ENCODE data around the gene PRRC2A. TPM values are rescaled to one million over a fixed set of nuclear protein-coding genes. Genes with fewer than 3 reads are reported as not detected.

PRRC2A gene
- total and polyA plus RNA-seq, 2 experiments from 2014 or later = 42.5 to 46.0 TPM

- TF ChIP-seq EZH2 (IDR thresholded peaks at IDR 0.05; ENCODE audit: insufficient read depth, poor library complexity, severe bottlenecking) = no peak
- no peak for TF ChIP-seq EZH2phosphoT487 (IDR thresholded peaks at IDR 0.05; ENCODE audit: insufficient read depth, low read depth)
- peak overlapping the region; percentile 76 for H3K27ac ChIP-seq
- peak overlapping the region; percentile 97 for H3K4me2 ChIP-seq (ENCODE audit: unreplicated experiment)
- H3K9ac ChIP-seq = peak overlapping the region; percentile 88
- peak overlapping the region; percentile 80 for H2AFZ ChIP-seq
- in situ Hi-C loops (cut with MboI) = no loop called here
- no peaks in the 10 kb centered on the region for H3K9me2 ChIP-seq (ENCODE audit: insufficient read depth)
- peak overlapping the region; percentile 91 for H3K4me3 ChIP-seq
- DNase-seq = no peak
- H4K20me1 ChIP-seq (ENCODE audit: insufficient read depth) = no peaks in the 10 kb centered on the region
- WGBS, 2 experiments (ENCODE audit: low coverage in 1 of 2, low lambda C conversion rate in 2 of 2, missing lambda C conversion rate in 2 of 2) = 84 to 89% methylated on average over 12 of the region's 12 CpGs
- peaks cover 33% of the 10 kb centered on the region for H3F3A ChIP-seq (ENCODE audit: insufficient read depth)
- no peaks in the 10 kb centered on the region for H3K27me3 ChIP-seq (replicated peaks; ENCODE audit: insufficient read depth)
- no peaks in the 10 kb centered on the region for H3K36me3 ChIP-seq (ENCODE audit: low read depth)
- no peaks in the 10 kb centered on the region for H3K9me3 ChIP-seq (ENCODE audit: low read depth)
- peaks cover 82% of the 10 kb centered on the region for H3K79me2 ChIP-seq (ENCODE audit: insufficient read depth)
- peaks cover 24% of the 10 kb centered on the region for H3K4me1 ChIP-seq (ENCODE audit: insufficient read depth)
These were observed 41.0 kb downstream of the PRRC2A start for GRCh38 chr6:31661262-31662123.

DNA sequence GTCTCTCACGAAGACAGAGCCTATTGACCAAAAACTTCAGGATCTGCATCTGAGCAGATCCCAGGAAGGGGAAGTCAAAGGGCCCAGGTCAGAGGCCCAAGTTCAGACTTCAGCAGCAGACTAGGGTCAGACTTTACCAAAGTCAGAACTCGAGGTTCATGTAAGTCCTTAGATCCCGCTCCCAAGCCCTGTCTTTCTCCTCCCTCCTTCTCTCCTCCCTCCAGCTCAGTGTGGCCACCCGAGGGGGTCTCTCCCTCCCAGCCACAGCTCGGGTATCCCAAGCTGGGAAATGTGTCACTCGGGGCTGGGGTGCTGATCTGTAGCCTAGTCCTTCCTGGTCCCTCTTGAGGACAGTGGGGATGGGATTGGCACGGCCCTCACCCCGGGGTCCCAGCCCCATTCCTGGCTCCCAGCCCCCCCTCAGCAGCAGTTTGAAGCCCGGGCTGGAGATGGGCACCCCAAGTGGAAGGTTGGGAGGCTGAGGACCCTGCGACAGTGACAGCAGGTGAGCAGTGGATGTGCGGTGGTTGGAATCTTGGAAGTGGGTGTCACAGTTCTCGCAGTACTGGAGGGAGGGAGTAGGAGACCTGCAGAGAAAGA lies 41.7 kb downstream of the PRRC2A start:
- Histone ChIP-seq H3K4me1 (ENCODE audit: insufficient read depth) (peaks cover 29% of the 10 kb centered on the region), H3K4me3 (no peak overlapping the region), H3K9me2 (ENCODE audit: insufficient read depth) (no peaks in the 10 kb centered on the region), H3F3A (ENCODE audit: insufficient read depth) (peaks cover 38% of the 10 kb centered on the region), H2AFZ (no peak overlapping the region), H3K4me2 (ENCODE audit: unreplicated experiment) (no peak overlapping the region), H3K27me3 (replicated peaks; ENCODE audit: insufficient read depth) (no peaks in the 10 kb centered on the region), H3K9ac (no peak overlapping the region), H3K9me3 (ENCODE audit: low read depth) (no peaks in the 10 kb centered on the region), H3K27ac (no peak overlapping the region), H3K79me2 (ENCODE audit: insufficient read depth) (peaks cover 82% of the 10 kb centered on the region), H3K36me3 (ENCODE audit: low read depth) (peaks cover 1% of the 10 kb centered on the region; the same call in 1 of the 2 replicates), H4K20me1 (ENCODE audit: insufficient read depth) (no peaks in the 10 kb centered on the region)
- WGBS, 2 experiments (ENCODE audit: low coverage in 1 of 2, low lambda C conversion rate in 2 of 2, missing lambda C conversion rate in 2 of 2) = 75 to 76% methylated on average over 12 of the region's 12 CpGs
- DNase-seq = no peak
- TF ChIP-seq EZH2 (IDR thresholded peaks at IDR 0.05; ENCODE audit: insufficient read depth, poor library complexity, severe bottlenecking) (no peak), EZH2phosphoT487 (IDR thresholded peaks at IDR 0.05; ENCODE audit: insufficient read depth, low read depth) (no peak)
- in situ Hi-C loops (cut with MboI) = no loop called here

DNA sequence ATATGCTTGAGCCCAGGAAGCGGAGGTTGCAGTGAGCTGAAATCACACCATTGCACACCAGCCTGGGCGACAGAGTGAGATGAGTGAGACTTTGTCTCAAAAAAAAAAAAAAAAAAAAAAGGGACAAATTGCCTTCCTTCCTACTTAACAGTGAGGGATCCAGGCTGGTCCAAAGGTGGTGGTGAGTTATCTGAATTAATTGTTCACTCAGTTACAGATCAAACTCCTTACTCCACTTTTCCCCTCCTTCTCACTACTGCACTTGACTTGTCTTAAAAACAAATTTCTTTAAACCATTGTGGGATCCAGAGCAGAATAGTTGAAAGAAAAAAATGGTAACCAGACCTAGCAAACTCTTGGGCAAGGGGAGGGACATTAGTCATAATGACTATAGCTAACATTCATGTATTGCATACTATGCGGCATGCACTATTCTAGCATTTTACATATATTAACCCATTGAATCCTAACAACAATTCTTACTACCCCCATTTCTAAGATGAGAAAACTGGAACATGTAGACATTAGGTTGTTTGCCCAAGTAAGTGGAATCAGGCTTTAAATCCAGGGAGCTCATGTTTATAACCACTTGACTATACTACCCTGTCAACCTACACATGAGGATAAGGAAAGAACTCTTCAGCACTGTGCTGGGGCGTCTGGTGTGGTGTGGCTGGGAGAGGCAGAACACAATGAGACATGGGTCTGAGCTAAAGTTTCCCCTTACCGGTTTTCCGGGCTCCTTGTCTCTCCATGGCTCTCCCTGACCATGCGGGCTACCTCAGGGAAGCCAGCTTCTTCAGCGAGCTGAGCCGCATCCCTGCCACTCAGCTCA lies 42.8 kb downstream of the PRRC2A start:
- in situ Hi-C loops (cut with MboI) = no loop called here
- H3K27me3 ChIP-seq (replicated peaks; ENCODE audit: insufficient read depth) = no peaks in the 10 kb centered on the region
- DNase-seq = peak; percentile 72
- peaks cover 82% of the 10 kb centered on the region for H3K79me2 ChIP-seq (ENCODE audit: insufficient read depth)
- H3K9me2 ChIP-seq (ENCODE audit: insufficient read depth) = no peaks in the 10 kb centered on the region
- peak overlapping the region; percentile 93 for H3K9ac ChIP-seq
- no peaks in the 10 kb centered on the region for H4K20me1 ChIP-seq (ENCODE audit: insufficient read depth)
- peaks cover 38% of the 10 kb centered on the region for H3F3A ChIP-seq (ENCODE audit: insufficient read depth)
- H3K36me3 ChIP-seq (ENCODE audit: low read depth) = peaks cover 9% of the 10 kb centered on the region; the same call in 1 of the 2 replicates
- H3K4me1 ChIP-seq (ENCODE audit: insufficient read depth) = peaks cover 29% of the 10 kb centered on the region
- H3K4me3 ChIP-seq = peak overlapping the region; percentile 89
- peak overlapping the region; percentile 93 for H3K4me2 ChIP-seq (ENCODE audit: unreplicated experiment)
- TF ChIP-seq EZH2phosphoT487 (IDR thresholded peaks at IDR 0.05; ENCODE audit: insufficient read depth, low read depth) (no peak), EZH2 (IDR thresholded peaks at IDR 0.05; ENCODE audit: insufficient read depth, poor library complexity, severe bottlenecking) (no peak)
- H3K9me3 ChIP-seq (ENCODE audit: low read depth) = no peaks in the 10 kb centered on the region
- H3K27ac ChIP-seq = peak overlapping the region; percentile 87
- 20 to 29% methylated on average over 7 to 9 of the region's 9 CpGs for WGBS, 2 experiments (ENCODE audit: low coverage in 1 of 2, low lambda C conversion rate in 2 of 2, missing lambda C conversion rate in 2 of 2)
- no peak overlapping the region for H2AFZ ChIP-seq
